ENCODE measurements around the gene ZSCAN12. TPM values are rescaled to one million over a fixed set of nuclear protein-coding genes. Genes with fewer than 3 reads are reported as not detected.

The ZSCAN12 gene
- total and polyA plus RNA-seq, 2 experiments from 2014 or later: 2.0 to 7.3 TPM

DNA sequence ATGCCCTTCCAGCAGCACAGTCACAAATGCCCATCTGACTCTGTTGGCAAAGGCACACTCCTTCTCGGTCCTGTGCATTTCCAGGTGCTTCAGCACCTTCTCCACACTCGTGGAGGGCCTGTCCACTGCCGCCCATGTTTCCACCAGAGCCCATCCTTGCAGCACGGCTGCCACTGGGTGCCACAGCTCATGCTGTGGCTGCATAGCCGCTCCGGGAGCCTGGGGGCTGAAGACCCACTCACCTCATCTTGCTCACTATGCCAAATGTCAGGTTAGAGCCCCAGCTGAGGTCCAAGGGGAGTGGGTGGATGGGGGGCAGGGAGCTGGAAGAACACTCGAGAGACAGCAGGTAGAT, 42.9 kb downstream of the ZSCAN12 start:
- H3K9me2 ChIP-seq (ENCODE audit: insufficient read depth): no peaks in the 10 kb centered on the region
- peak overlapping the region; percentile 97 for H3K27ac Mint-ChIP-seq

More for the DNA sequence above, 42.9 kb downstream of the ZSCAN12 start:
- Histone ChIP-seq H3K4me3 (no peak overlapping the region), H3K4me2 (peak overlapping the region; percentile 17; the same call in 1 of the 2 replicates), H3K36me3 (ENCODE audit: insufficient read depth) (no peaks in the 10 kb centered on the region; the same call in 1 of the 2 replicates), H3K4me1 (ENCODE audit: insufficient read depth) (peaks cover 4% of the 10 kb centered on the region; the same call in 1 of the 2 replicates), H3K27me3 (ENCODE audit: insufficient read depth) (no peaks in the 10 kb centered on the region), H2AFZ (no peak overlapping the region), H3F3A (replicated peaks; ENCODE audit: low read depth) (no peaks in the 10 kb centered on the region), H3K27ac (ENCODE audit: low read depth) (no peak overlapping the region), H4K20me1 (replicated peaks; ENCODE audit: insufficient read depth) (peaks cover 3% of the 10 kb centered on the region), H3K79me2 (replicated peaks; ENCODE audit: insufficient read depth) (peaks cover 34% of the 10 kb centered on the region)
- no peak for ATAC-seq
- Mint-ChIP-seq H3K4me1 (peaks cover 13% of the 10 kb centered on the region), H3K9me3 (peaks cover 20% of the 10 kb centered on the region; the same call in 2 of the 3 replicates), H3K36me3 (ENCODE audit: low read depth) (peaks cover 41% of the 10 kb centered on the region), H3K4me3 (no peak overlapping the region; the same call in 2 of the 3 replicates), H3K27me3 (ENCODE audit: insufficient read depth, low read depth, poor library complexity) (peaks cover 8% of the 10 kb centered on the region)
- no peak for TF ChIP-seq JUNB (IDR thresholded peaks at IDR 0.05; ENCODE audit: unreplicated experiment)
- TF ChIP-seq CREB1 (CRISPR knock-in tag; IDR thresholded peaks at IDR 0.05; ENCODE audit: low read depth): no peak
- TF ChIP-seq, protein P1, sequence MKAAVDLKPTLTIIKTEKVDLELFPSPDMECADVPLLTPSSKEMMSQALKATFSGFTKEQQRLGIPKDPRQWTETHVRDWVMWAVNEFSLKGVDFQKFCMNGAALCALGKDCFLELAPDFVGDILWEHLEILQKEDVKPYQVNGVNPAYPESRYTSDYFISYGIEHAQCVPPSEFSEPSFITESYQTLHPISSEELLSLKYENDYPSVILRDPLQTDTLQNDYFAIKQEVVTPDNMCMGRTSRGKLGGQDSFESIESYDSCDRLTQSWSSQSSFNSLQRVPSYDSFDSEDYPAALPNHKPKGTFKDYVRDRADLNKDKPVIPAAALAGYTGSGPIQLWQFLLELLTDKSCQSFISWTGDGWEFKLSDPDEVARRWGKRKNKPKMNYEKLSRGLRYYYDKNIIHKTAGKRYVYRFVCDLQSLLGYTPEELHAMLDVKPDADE (IDR thresholded peaks at IDR 0.05): no peak
- no peak for TF ChIP-seq STAT1 (IDR thresholded peaks at IDR 0.05; ENCODE audit: unreplicated experiment)
- no peak for TF ChIP-seq ZNF331 (CRISPR knock-in tag; IDR thresholded peaks at IDR 0.05; ENCODE audit: low read depth)
- TF ChIP-seq ZNF114 (CRISPR knock-in tag; IDR thresholded peaks at IDR 0.05): no peak
- TF ChIP-seq NANOG (IDR thresholded peaks at IDR 0.05; ENCODE audit: borderline replicate concordance): no peak
- no peak for TF ChIP-seq EZH2phosphoT487 (IDR thresholded peaks at IDR 0.05; ENCODE audit: unreplicated experiment)
- TF ChIP-seq, protein P2, sequence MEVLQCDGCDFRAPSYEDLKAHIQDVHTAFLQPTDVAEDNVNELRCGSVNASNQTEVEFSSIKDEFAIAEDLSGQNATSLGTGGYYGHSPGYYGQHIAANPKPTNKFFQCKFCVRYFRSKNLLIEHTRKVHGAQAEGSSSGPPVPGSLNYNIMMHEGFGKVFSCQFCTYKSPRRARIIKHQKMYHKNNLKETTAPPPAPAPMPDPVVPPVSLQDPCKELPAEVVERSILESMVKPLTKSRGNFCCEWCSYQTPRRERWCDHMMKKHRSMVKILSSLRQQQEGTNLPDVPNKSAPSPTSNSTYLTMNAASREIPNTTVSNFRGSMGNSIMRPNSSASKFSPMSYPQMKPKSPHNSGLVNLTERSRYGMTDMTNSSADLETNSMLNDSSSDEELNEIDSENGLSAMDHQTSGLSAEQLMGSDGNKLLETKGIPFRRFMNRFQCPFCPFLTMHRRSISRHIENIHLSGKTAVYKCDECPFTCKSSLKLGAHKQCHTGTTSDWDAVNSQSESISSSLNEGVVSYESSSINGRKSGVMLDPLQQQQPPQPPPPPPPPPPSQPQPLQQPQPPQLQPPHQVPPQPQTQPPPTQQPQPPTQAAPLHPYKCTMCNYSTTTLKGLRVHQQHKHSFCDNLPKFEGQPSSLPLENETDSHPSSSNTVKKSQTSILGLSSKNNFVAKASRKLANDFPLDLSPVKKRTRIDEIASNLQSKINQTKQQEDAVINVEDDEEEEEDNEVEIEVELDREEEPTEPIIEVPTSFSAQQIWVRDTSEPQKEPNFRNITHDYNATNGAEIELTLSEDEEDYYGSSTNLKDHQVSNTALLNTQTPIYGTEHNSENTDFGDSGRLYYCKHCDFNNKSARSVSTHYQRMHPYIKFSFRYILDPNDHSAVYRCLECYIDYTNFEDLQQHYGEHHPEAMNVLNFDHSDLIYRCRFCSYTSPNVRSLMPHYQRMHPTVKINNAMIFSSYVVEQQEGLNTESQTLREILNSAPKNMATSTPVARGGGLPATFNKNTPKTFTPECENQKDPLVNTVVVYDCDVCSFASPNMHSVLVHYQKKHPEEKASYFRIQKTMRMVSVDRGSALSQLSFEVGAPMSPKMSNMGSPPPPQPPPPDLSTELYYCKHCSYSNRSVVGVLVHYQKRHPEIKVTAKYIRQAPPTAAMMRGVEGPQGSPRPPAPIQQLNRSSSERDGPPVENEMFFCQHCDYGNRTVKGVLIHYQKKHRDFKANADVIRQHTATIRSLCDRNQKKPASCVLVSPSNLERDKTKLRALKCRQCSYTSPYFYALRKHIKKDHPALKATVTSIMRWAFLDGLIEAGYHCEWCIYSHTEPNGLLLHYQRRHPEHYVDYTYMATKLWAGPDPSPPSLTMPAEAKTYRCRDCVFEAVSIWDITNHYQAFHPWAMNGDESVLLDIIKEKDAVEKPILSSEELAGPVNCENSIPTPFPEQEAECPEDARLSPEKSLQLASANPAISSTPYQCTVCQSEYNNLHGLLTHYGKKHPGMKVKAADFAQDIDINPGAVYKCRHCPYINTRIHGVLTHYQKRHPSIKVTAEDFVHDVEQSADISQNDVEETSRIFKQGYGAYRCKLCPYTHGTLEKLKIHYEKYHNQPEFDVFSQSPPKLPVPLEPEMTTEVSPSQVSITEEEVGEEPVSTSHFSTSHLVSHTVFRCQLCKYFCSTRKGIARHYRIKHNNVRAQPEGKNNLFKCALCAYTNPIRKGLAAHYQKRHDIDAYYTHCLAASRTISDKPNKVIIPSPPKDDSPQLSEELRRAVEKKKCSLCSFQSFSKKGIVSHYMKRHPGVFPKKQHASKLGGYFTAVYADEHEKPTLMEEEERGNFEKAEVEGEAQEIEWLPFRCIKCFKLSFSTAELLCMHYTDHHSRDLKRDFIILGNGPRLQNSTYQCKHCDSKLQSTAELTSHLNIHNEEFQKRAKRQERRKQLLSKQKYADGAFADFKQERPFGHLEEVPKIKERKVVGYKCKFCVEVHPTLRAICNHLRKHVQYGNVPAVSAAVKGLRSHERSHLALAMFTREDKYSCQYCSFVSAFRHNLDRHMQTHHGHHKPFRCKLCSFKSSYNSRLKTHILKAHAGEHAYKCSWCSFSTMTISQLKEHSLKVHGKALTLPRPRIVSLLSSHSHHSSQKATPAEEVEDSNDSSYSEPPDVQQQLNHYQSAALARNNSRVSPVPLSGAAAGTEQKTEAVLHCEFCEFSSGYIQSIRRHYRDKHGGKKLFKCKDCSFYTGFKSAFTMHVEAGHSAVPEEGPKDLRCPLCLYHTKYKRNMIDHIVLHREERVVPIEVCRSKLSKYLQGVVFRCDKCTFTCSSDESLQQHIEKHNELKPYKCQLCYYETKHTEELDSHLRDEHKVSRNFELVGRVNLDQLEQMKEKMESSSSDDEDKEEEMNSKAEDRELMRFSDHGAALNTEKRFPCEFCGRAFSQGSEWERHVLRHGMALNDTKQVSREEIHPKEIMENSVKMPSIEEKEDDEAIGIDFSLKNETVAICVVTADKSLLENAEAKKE (CRISPR knock-in tag; IDR thresholded peaks at IDR 0.05): no peak
- no peak for TF ChIP-seq POLR2AphosphoS5 (IDR thresholded peaks at IDR 0.05; ENCODE audit: low read depth)
- no peak for TF ChIP-seq EZH2 (IDR thresholded peaks at IDR 0.05; ENCODE audit: low read depth, unreplicated experiment)
- TF ChIP-seq, protein P3, sequence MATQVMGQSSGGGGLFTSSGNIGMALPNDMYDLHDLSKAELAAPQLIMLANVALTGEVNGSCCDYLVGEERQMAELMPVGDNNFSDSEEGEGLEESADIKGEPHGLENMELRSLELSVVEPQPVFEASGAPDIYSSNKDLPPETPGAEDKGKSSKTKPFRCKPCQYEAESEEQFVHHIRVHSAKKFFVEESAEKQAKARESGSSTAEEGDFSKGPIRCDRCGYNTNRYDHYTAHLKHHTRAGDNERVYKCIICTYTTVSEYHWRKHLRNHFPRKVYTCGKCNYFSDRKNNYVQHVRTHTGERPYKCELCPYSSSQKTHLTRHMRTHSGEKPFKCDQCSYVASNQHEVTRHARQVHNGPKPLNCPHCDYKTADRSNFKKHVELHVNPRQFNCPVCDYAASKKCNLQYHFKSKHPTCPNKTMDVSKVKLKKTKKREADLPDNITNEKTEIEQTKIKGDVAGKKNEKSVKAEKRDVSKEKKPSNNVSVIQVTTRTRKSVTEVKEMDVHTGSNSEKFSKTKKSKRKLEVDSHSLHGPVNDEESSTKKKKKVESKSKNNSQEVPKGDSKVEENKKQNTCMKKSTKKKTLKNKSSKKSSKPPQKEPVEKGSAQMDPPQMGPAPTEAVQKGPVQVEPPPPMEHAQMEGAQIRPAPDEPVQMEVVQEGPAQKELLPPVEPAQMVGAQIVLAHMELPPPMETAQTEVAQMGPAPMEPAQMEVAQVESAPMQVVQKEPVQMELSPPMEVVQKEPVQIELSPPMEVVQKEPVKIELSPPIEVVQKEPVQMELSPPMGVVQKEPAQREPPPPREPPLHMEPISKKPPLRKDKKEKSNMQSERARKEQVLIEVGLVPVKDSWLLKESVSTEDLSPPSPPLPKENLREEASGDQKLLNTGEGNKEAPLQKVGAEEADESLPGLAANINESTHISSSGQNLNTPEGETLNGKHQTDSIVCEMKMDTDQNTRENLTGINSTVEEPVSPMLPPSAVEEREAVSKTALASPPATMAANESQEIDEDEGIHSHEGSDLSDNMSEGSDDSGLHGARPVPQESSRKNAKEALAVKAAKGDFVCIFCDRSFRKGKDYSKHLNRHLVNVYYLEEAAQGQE (IDR thresholded peaks at IDR 0.05; ENCODE audit: unreplicated experiment): no peak
- TF ChIP-seq, protein P4, sequence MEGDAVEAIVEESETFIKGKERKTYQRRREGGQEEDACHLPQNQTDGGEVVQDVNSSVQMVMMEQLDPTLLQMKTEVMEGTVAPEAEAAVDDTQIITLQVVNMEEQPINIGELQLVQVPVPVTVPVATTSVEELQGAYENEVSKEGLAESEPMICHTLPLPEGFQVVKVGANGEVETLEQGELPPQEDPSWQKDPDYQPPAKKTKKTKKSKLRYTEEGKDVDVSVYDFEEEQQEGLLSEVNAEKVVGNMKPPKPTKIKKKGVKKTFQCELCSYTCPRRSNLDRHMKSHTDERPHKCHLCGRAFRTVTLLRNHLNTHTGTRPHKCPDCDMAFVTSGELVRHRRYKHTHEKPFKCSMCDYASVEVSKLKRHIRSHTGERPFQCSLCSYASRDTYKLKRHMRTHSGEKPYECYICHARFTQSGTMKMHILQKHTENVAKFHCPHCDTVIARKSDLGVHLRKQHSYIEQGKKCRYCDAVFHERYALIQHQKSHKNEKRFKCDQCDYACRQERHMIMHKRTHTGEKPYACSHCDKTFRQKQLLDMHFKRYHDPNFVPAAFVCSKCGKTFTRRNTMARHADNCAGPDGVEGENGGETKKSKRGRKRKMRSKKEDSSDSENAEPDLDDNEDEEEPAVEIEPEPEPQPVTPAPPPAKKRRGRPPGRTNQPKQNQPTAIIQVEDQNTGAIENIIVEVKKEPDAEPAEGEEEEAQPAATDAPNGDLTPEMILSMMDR (conservative IDR thresholded peaks at IDR 0.05; ENCODE audit: low read depth in 2 of 2): no peak
- no peak for DNase-seq (ENCODE audit: low spot score)

Data from GM23338 (cell line).